LNCAP (cell line): Measurements from ENCODE around the gene PCGF1.

Experiments used
- TF ChIP-seq, protein P1 (sequence below): fragments of 450-650 bp; IDR thresholded peaks from 2 replicates; pipeline ENCODE4 v1.5.1; 2017; ENCODE audit warnings: mild to moderate bottlenecking

PCGF1 gene

DNA sequence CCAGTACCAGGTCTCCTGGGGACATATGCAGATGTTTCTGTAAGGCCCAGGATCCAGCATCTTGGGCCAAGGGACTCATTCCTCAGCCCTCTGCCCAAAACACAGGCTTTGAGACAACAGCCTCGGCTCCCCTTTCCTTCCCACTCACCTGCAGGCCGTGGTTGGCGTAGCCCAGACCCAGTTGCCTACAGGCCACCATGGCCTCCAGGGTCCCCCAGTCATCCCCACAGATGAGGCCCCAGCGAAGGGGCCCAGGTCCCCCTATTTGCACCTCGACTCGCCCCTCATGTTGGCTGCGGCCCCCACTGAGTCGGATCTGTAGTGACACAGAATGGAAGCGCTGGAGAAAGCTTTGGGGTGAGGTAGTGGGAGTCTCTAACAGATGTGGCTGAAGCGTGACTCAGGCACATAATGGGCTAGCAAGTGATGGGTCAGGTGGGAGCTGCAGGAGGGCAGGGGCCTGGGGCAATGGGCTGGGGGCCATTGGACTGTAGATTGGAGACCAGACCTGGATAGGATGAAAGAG lies 28.0 kb upstream of the PCGF1 start:
- TF ChIP-seq, protein P1, sequence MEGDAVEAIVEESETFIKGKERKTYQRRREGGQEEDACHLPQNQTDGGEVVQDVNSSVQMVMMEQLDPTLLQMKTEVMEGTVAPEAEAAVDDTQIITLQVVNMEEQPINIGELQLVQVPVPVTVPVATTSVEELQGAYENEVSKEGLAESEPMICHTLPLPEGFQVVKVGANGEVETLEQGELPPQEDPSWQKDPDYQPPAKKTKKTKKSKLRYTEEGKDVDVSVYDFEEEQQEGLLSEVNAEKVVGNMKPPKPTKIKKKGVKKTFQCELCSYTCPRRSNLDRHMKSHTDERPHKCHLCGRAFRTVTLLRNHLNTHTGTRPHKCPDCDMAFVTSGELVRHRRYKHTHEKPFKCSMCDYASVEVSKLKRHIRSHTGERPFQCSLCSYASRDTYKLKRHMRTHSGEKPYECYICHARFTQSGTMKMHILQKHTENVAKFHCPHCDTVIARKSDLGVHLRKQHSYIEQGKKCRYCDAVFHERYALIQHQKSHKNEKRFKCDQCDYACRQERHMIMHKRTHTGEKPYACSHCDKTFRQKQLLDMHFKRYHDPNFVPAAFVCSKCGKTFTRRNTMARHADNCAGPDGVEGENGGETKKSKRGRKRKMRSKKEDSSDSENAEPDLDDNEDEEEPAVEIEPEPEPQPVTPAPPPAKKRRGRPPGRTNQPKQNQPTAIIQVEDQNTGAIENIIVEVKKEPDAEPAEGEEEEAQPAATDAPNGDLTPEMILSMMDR = no peak

- TF ChIP-seq, protein P1 = no peak
Observed at GRCh38 chr2:74534411-74534810, 26.9 kb upstream of the PCGF1 start.

DNA sequence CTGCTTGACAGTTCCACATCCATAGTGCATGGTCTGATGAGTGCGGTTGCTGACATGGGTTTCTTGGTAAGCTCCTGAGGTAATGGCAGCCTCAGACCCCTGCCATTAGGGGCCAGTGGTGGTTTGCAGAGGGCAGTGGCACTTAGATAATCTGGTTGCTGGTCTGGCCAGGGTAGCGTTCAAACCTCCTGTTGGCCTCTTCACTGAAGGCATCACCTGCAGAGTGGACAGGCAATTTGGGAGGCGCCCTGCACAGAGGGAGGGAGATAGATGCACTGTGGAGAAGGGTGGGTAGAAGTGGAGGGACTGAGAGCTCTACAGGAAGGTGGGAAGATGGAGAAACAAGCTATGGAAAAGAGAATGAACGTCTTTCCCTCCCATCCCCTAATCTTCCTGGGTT lies 26.0 kb upstream of the PCGF1 start:
- TF ChIP-seq, protein P1 = no peak

- TF ChIP-seq, protein P1 = no peak; the same call in 1 of the 2 replicates
Observed at GRCh38 chr2:74532222-74532621, 24.7 kb upstream of the PCGF1 start.

- TF ChIP-seq, protein P1 = no peak
Observed at GRCh38 chr2:74531666-74532065, 24.2 kb upstream of the PCGF1 start.

GRCh38 chr2:74530239-74531187 lies 23.0 kb upstream of the PCGF1 start:
- TF ChIP-seq, protein P1 = no peak

DNA sequence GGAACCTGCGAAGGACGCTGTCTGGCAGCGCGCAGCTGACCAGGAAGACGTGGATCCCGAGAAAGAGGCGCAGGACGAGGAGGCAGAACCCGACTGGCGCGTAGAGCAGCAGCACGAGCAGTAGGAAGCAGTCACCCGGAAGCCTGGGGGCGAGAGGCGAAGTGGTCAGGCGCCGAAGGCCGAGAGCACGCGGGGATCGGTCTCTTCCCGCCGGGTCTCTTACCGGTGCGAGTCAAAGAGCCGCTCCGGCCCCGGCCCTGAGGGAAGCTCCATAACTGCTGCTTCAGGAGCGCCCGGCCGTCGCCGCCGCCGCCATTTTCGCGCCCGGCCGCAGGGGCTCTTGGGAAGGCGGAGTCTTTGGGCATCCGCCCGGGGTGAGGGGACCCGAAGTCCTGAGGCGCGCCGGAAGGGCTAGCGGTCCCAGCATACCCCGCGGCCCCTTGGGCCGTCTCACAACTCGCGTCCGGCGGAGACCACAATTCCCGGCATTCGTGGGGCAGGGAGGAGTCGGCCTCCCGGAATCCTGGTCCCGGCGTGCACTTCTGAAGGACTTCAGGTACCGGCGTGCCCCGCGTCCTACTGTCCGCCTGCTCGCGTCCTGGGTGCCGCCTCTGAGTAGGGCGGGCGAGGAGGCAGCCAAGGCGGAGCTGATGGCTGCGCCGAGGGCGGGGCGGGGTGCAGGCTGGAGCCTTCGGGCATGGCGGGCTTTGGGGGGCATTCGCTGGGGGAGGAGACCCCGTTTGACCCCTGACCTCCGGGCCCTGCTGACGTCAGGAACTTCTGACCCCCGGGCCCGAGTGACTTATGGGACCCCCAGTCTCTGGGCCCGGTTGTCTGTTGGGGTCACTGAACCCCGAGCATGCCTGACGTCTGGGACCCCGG lies 22.1 kb upstream of the PCGF1 start, which contains the start of the genes AUP1 and HTRA2:
Gene AUP1 (minus strand): TSS at position 350 of the 882 bp plus-strand sequence. CDS start 77 bp downstream, at position 273.
Gene HTRA2 (plus strand): TSS at position 577 of the 882 bp plus-strand sequence. CDS start 74 bp downstream, at position 651.
- TF ChIP-seq, protein P1 = no peak
